Measurements from ENCODE around the gene PPP1R8. TPM values are rescaled to one million over a fixed set of nuclear protein-coding genes. Genes with fewer than 3 reads are reported as not detected.

The PPP1R8 gene
- total RNA-seq, 1 donor from 2014 or later, result 27.4 TPM

GRCh38 chr1:27886353-27886679, 55.7 kb downstream of the PPP1R8 start:
- TF ChIP-seq CTCF (conservative IDR thresholded peaks at IDR 0.05; ENCODE audit: low read depth, low read length), result no peak
- DNase-seq (ENCODE audit: low read depth), result no peak
- no peak overlapping the region for H3K4me3 ChIP-seq (ENCODE audit: low read depth, low read length)

GRCh38 chr1:27886744-27887143, 56.2 kb downstream of the PPP1R8 start:
- TF ChIP-seq CTCF (conservative IDR thresholded peaks at IDR 0.05; ENCODE audit: low read depth, low read length), result no peak
- no peak for DNase-seq (ENCODE audit: low read depth)
- no peak overlapping the region for H3K4me3 ChIP-seq (ENCODE audit: low read depth, low read length)

- H3K4me3 ChIP-seq (ENCODE audit: low read depth, low read length), result no peak overlapping the region
- no peak for TF ChIP-seq CTCF (conservative IDR thresholded peaks at IDR 0.05; ENCODE audit: low read depth, low read length)
- no peak for DNase-seq (ENCODE audit: low read depth)
These were observed 56.8 kb downstream of the PPP1R8 start for GRCh38 chr1:27887215-27888021.

GRCh38 chr1:27889506-27889905, 58.9 kb downstream of the PPP1R8 start:
- TF ChIP-seq CTCF (conservative IDR thresholded peaks at IDR 0.05; ENCODE audit: low read depth, low read length), result no peak
- no peak for DNase-seq (ENCODE audit: low read depth)
- H3K4me3 ChIP-seq (ENCODE audit: low read depth, low read length), result no peak overlapping the region

GRCh38 chr1:27891196-27891889, 60.8 kb downstream of the PPP1R8 start:
- DNase-seq (ENCODE audit: low read depth), result no peak
- no peak overlapping the region for H3K4me3 ChIP-seq (ENCODE audit: low read depth, low read length)
- TF ChIP-seq CTCF (conservative IDR thresholded peaks at IDR 0.05; ENCODE audit: low read depth, low read length), result no peak

- no peak overlapping the region for H3K4me3 ChIP-seq (ENCODE audit: low read depth, low read length)
- TF ChIP-seq CTCF (conservative IDR thresholded peaks at IDR 0.05; ENCODE audit: low read depth, low read length), result no peak
- DNase-seq (ENCODE audit: low read depth), result no peak
These were observed 63.9 kb downstream of the PPP1R8 start for GRCh38 chr1:27894521-27894920.

Other genes with a start within 250 kb of the PPP1R8 start
- gene AHDC1, start 226.6 kb upstream of the PPP1R8 start, total RNA-seq, result 7.2 and 10.8 TPM in 2 replicates
- gene FGR, start 195.6 kb upstream of the PPP1R8 start, total RNA-seq, result not detected in 2 replicates
- gene IFI6, start 158.6 kb upstream of the PPP1R8 start, total RNA-seq, result 6.4 and 28.3 TPM in 2 replicates
- 4.6 and 11.4 TPM in 2 replicates for gene FAM76A, start 104.8 kb upstream of the PPP1R8 start, total RNA-seq
- gene STX12, start 57.6 kb upstream of the PPP1R8 start, total RNA-seq, result 21.7 and 31.5 TPM in 2 replicates
- gene THEMIS2, start 41.8 kb downstream of the PPP1R8 start, total RNA-seq, result 12.1 and 24.2 TPM in 2 replicates
- gene RPA2, start 83.8 kb downstream of the PPP1R8 start, total RNA-seq, result 33.0 and 65.7 TPM in 2 replicates
- gene SMPDL3B, start 104.2 kb downstream of the PPP1R8 start, total RNA-seq, result 13.5 and 17.2 TPM in 2 replicates
- 10.3 and 11.1 TPM in 2 replicates for gene XKR8, start 129.2 kb downstream of the PPP1R8 start, total RNA-seq